ENCODE data around the gene COPB2. TPM values are rescaled to one million over a fixed set of nuclear protein-coding genes. Genes with fewer than 3 reads are reported as not detected.

The COPB2 gene
- total RNA-seq, 4 donors from 2014 or later, result 69.7 to 103 (median 87.2) TPM

- Histone ChIP-seq H3K4me3 (no peak overlapping the region), H3K9me3 (no peaks in the 10 kb centered on the region), H3K4me1 (no peaks in the 10 kb centered on the region), H3K27me3 (no peaks in the 10 kb centered on the region), H3K27ac (no peak overlapping the region), H3K36me3 (no peaks in the 10 kb centered on the region)
- no peak for DNase-seq
- TF ChIP-seq, protein P1, sequence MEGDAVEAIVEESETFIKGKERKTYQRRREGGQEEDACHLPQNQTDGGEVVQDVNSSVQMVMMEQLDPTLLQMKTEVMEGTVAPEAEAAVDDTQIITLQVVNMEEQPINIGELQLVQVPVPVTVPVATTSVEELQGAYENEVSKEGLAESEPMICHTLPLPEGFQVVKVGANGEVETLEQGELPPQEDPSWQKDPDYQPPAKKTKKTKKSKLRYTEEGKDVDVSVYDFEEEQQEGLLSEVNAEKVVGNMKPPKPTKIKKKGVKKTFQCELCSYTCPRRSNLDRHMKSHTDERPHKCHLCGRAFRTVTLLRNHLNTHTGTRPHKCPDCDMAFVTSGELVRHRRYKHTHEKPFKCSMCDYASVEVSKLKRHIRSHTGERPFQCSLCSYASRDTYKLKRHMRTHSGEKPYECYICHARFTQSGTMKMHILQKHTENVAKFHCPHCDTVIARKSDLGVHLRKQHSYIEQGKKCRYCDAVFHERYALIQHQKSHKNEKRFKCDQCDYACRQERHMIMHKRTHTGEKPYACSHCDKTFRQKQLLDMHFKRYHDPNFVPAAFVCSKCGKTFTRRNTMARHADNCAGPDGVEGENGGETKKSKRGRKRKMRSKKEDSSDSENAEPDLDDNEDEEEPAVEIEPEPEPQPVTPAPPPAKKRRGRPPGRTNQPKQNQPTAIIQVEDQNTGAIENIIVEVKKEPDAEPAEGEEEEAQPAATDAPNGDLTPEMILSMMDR (IDR thresholded peaks at IDR 0.05), result no peak
- TF ChIP-seq POLR2A (IDR thresholded peaks at IDR 0.05), result no peak
Measured at GRCh38 chr3:139317215-139317614, 72.2 kb downstream of the COPB2 start.

- Histone ChIP-seq H3K4me3 (no peak overlapping the region), H3K36me3 (no peaks in the 10 kb centered on the region)
- TF ChIP-seq, protein P1 (IDR thresholded peaks at IDR 0.05), result no peak
- TF ChIP-seq POLR2A (IDR thresholded peaks at IDR 0.05), result no peak
Measured at GRCh38 chr3:139313921-139314320, 75.5 kb downstream of the COPB2 start.

DNA sequence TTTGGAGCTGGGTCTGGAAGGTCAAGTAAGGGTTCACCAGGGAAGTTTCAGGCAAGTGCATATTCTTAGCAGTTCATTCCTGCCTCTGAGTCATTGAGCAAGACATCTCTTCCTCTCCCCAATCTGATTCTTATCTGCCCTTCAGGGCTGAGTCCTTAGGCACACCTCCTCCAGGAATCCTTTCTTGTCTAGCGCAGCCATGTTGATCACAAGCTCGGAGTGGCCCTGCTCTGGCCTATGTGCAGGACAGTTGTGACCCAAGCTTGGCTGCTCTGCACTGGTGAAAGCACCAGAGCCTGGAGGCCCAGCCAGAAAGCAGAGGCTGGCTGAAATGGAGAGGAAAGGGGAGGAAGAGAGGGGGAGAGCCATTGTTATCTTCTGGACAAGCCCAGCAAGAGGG lies 76.5 kb downstream of the COPB2 start:
- no peak overlapping the region for H3K27ac ChIP-seq
- no peaks in the 10 kb centered on the region for H3K4me1 ChIP-seq
- H3K36me3 ChIP-seq, result no peaks in the 10 kb centered on the region
- TF ChIP-seq POLR2A (IDR thresholded peaks at IDR 0.05), result no peak
- TF ChIP-seq, protein P1 (IDR thresholded peaks at IDR 0.05), result no peak
- DNase-seq, result no peak
- no peaks in the 10 kb centered on the region for H3K9me3 ChIP-seq
- H3K27me3 ChIP-seq, result no peaks in the 10 kb centered on the region
- no peak overlapping the region for H3K4me3 ChIP-seq

More at GRCh38 chr3:139313921-139314320, 75.5 kb downstream of the COPB2 start:
- Histone ChIP-seq H3K4me1 (no peaks in the 10 kb centered on the region), H3K27me3 (no peaks in the 10 kb centered on the region), H3K9me3 (no peaks in the 10 kb centered on the region), H3K27ac (no peak overlapping the region)
- DNase-seq, result no peak

DNA sequence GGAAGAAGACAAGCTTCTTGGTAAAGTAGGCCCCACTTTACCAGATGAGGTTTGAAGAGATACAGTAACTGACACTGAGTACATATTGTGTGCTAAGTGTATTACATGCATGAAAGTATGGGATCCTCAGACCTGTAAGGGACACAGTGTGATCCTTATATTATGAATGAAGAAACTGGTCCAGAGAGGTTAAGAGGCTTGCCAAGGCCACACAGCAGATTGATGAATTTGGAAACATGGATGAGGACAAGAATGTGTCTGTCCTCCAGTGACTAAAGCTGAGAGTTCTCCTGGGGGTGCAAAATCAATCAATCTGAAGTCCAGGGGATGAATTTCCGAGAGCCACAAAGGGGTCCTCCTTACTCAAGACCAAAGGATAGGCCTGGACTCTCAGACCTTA lies 77.0 kb downstream of the COPB2 start:
- TF ChIP-seq, protein P1 (IDR thresholded peaks at IDR 0.05), result no peak
- no peak for TF ChIP-seq POLR2A (IDR thresholded peaks at IDR 0.05)
- H3K4me1 ChIP-seq, result no peaks in the 10 kb centered on the region

GRCh38 chr3:139311557-139311956 lies 77.9 kb downstream of the COPB2 start:
- Histone ChIP-seq H3K36me3 (no peaks in the 10 kb centered on the region), H3K4me3 (no peak overlapping the region), H3K9me3 (no peaks in the 10 kb centered on the region), H3K27me3 (no peaks in the 10 kb centered on the region), H3K27ac (no peak overlapping the region), H3K4me1 (no peaks in the 10 kb centered on the region)
- no peak for DNase-seq
- TF ChIP-seq, protein P1 (IDR thresholded peaks at IDR 0.05), result no peak
- no peak for TF ChIP-seq POLR2A (IDR thresholded peaks at IDR 0.05)

More for the DNA sequence above, 77.0 kb downstream of the COPB2 start:
- H3K4me3 ChIP-seq, result no peak overlapping the region
- H3K9me3 ChIP-seq, result no peaks in the 10 kb centered on the region
- no peaks in the 10 kb centered on the region for H3K36me3 ChIP-seq
- H3K27me3 ChIP-seq, result no peaks in the 10 kb centered on the region
- no peak overlapping the region for H3K27ac ChIP-seq
- no peak for DNase-seq

- no peak for DNase-seq
- Histone ChIP-seq H3K27ac (no peak overlapping the region), H3K27me3 (no peaks in the 10 kb centered on the region), H3K4me1 (no peaks in the 10 kb centered on the region), H3K36me3 (no peaks in the 10 kb centered on the region), H3K4me3 (no peak overlapping the region), H3K9me3 (no peaks in the 10 kb centered on the region)
- TF ChIP-seq, protein P1 (IDR thresholded peaks at IDR 0.05), result no peak
- no peak for TF ChIP-seq POLR2A (IDR thresholded peaks at IDR 0.05)
Measured at GRCh38 chr3:139310474-139310933, 78.9 kb downstream of the COPB2 start.
